Activated CD8-positive, alpha-beta memory T cell treated with anti-CD3 and anti-CD28 coated beads for 24 hours (primary cell): ENCODE results near the gene ABHD17A.
A peak's percentile ranks its signal among the peaks of the same experiment; 100 is the strongest.

ENCODE experiments used
- DNase-seq: peaks from one replicate; pipeline ENCODE4 v3.0.0-alpha.2; 2020

Gene ABHD17A

GRCh38 chr19:1863328-1863637, 22.0 kb downstream of the ABHD17A start, which contains the start of gene KLF16:
Gene KLF16, minus strand, starts transcription at chr19:1863579. Its CDS starts 82 bp downstream, at chr19:1863497.
- DNase-seq: no peak

GRCh38 chr19:1862424-1863327, 22.6 kb downstream of the ABHD17A start:
- peak; percentile 82 for DNase-seq

- no peak for DNase-seq
Observed at GRCh38 chr19:1862068-1862423, 23.2 kb downstream of the ABHD17A start.

GRCh38 chr19:1861599-1862031, 23.7 kb downstream of the ABHD17A start:
- no peak for DNase-seq

GRCh38 chr19:1860821-1861598, 24.3 kb downstream of the ABHD17A start:
- DNase-seq: no peak

GRCh38 chr19:1860042-1860775, 25.1 kb downstream of the ABHD17A start:
- DNase-seq: no peak

GRCh38 chr19:1859331-1859781, 25.9 kb downstream of the ABHD17A start:
- DNase-seq: no peak

GRCh38 chr19:1858412-1859081, 26.7 kb downstream of the ABHD17A start:
- no peak for DNase-seq

GRCh38 chr19:1857648-1858326, 27.5 kb downstream of the ABHD17A start:
- DNase-seq: no peak

- DNase-seq: peak; percentile 80
Observed at GRCh38 chr19:1856698-1857603, 28.3 kb downstream of the ABHD17A start.

GRCh38 chr19:1856345-1856697, 29.0 kb downstream of the ABHD17A start:
- no peak for DNase-seq

- peak; percentile 73 for DNase-seq
Observed at GRCh38 chr19:1855828-1856255, 29.5 kb downstream of the ABHD17A start.

GRCh38 chr19:1855040-1855827, 30.1 kb downstream of the ABHD17A start:
- peak; percentile 87 for DNase-seq

GRCh38 chr19:1854542-1855039, 30.7 kb downstream of the ABHD17A start:
- DNase-seq: no peak

- no peak for DNase-seq
Observed at GRCh38 chr19:1854039-1854541, 31.2 kb downstream of the ABHD17A start.

- peak; percentile 91 for DNase-seq
Observed at GRCh38 chr19:1853295-1854038, 31.8 kb downstream of the ABHD17A start.

- DNase-seq: no peak
Observed at GRCh38 chr19:1852581-1853128, 32.6 kb downstream of the ABHD17A start.
